K562 (cell line): Measurements from ENCODE around the gene IL12RB1. TPM values are rescaled to one million over a fixed set of nuclear protein-coding genes. Genes with fewer than 3 reads are reported as not detected.

ENCODE experiments used
- ATAC-seq: fragments of 200-7000 bp; cut with Tn5 transposase; 3 replicates; pipeline ENCODE4 v1.9.1; 2020; ENCODE audit warnings: moderate library complexity
- BruUV-seq: library from RNA; stranded (reverse); fragments of 400-500 nt; replicated peaks from 2 replicates; lab custom pipeline; 2021; lab: Mats Ljungman, UMichigan
- CTCF ChIA-PET: fragments of 300-600 bp; formaldehyde crosslinking; extraction: SDS; loops from one replicate; lab custom pipeline; 2021; ENCODE audit warnings: low intra/inter-chr PET ratio; lab: Yijun Ruan, JAX
- POLR2A ChIA-PET: fragments of 300-600, 350-650 bp; sonication (Branson Sonifier 250); formaldehyde crosslinking; extraction: SDS; loops from one replicate; lab custom pipeline; 2021; ENCODE audit warnings: antibody characterized with exemption, inconsistent platforms; lab: Yijun Ruan, JAX
- DNase-seq, 4 experiments: peaks; one replicate each; pipeline versions ENCODE4 v3.0.0 to v3.0.0-alpha.2; 2011 to 2018; ENCODE audit warnings: low spot score in 3 of 4, mixed read lengths in 3 of 4; ENCODE audit errors: extremely low read depth in 1 of 4
- FAIRE-seq: peaks from 2 replicates; lab custom pipeline; 2011; peaks lifted over from hg19 to GRCh38; lab: Jason Lieb, UNC
- H2AFZ ChIP-seq: 2 replicates; pipeline ENCODE4 v1.6.0; 2011; ENCODE audit warnings: low read depth, low read length, control low read depth, inconsistent platforms
- H3K27ac ChIP-seq: fragments of 200-600 bp; 3 replicates; pipeline ENCODE4 v1.8.0; 2011; ENCODE audit warnings: low read depth, mild to moderate bottlenecking, control low read depth, inconsistent platforms, low read length, moderate library complexity, mixed read lengths; ENCODE audit errors: extremely low read depth
- H3K27me3 ChIP-seq, 2 experiments: fragments of 300-600 bp in 1 of 2; 2 replicates in 1 of 2; 3 replicates in 1 of 2; pipeline versions ENCODE4 v1.6.0 to v1.8.0; 2011; ENCODE audit warnings: inconsistent platforms in 2 of 2, low read length in 2 of 2, mild to moderate bottlenecking in 1 of 2, mixed read lengths in 1 of 2, moderate library complexity in 1 of 2; ENCODE audit not compliant: control insufficient read depth in 2 of 2, insufficient read depth in 2 of 2
- H3K36me3 ChIP-seq: fragments of 300-600 bp; 3 replicates; pipeline ENCODE4 v1.8.0; 2011; ENCODE audit warnings: mild to moderate bottlenecking, low read length, inconsistent platforms; ENCODE audit not compliant: control insufficient read depth, insufficient read depth
- H3K4me1 ChIP-seq, 2 experiments: fragments of 200-600 bp in 1 of 2; replicated peaks in 1 of 2; 2 replicates in 1 of 2; 3 replicates in 1 of 2; pipeline versions ENCODE4 v1.5.1 to v1.8.0; 2011; ENCODE audit warnings: inconsistent platforms in 2 of 2, low read length in 2 of 2, mild to moderate bottlenecking in 1 of 2, mixed read lengths in 1 of 2, moderate library complexity in 1 of 2; ENCODE audit not compliant: control insufficient read depth in 2 of 2, insufficient read depth in 2 of 2
- H3K4me2 ChIP-seq: 2 replicates; pipeline ENCODE4 v1.6.1; 2011; ENCODE audit warnings: low read length, control low read depth, inconsistent platforms, mixed read lengths; ENCODE audit not compliant: insufficient read depth
- H3K4me3 ChIP-seq: fragments of 200-600 bp; sonication (generic), shearing (Covaris generic); 2 replicates; pipeline ENCODE4 v1.5.1; 2016; ENCODE audit warnings: control low read depth, inconsistent platforms
- H3K79me2 ChIP-seq: fragments of 200-600 bp; 3 replicates; pipeline ENCODE4 v1.8.0; 2011; ENCODE audit warnings: low read length, inconsistent platforms; ENCODE audit not compliant: control insufficient read depth, insufficient read depth
- H3K9ac ChIP-seq, 2 experiments: 2 replicates each; pipeline versions ENCODE4 v1.6.0 to v1.6.1; 2011; ENCODE audit warnings: low read depth in 2 of 2, low read length in 2 of 2, control low read depth in 1 of 2, inconsistent platforms in 1 of 2, mild to moderate bottlenecking in 1 of 2, mixed read lengths in 1 of 2; ENCODE audit not compliant: insufficient read depth in 1 of 2
- H3K9me1 ChIP-seq: one replicate; pipeline ENCODE4 v1.6.0; 2011; ENCODE audit warnings: inconsistent platforms, mild to moderate bottlenecking, low read length, moderate library complexity; ENCODE audit not compliant: control insufficient read depth, insufficient read depth
- H3K9me3 ChIP-seq: replicated peaks from 2 replicates; pipeline ENCODE4 v1.5.1; 2011; ENCODE audit warnings: low read depth, low read length, inconsistent platforms; ENCODE audit not compliant: control insufficient read depth, insufficient read depth
- H4K20me1 ChIP-seq: replicated peaks from 2 replicates; pipeline ENCODE4 v1.6.1; 2011; ENCODE audit warnings: low read length, inconsistent platforms, mixed read lengths; ENCODE audit not compliant: control insufficient read depth, insufficient read depth
- ATF7 ChIP-seq: fragments of 450-650 bp; IDR thresholded peaks from 2 replicates; pipeline ENCODE4 v1.7.1; 2014; ENCODE audit warnings: mild to moderate bottlenecking, moderate library complexity
- BRD4 ChIP-seq: fragments of 200-600 bp; sonication (generic); IDR thresholded peaks from 2 replicates; pipeline ENCODE4 v1.6.1; 2017; ENCODE audit warnings: inconsistent platforms
- CBFB ChIP-seq: sonication (generic); formaldehyde crosslinking; IDR thresholded peaks from 2 replicates; pipeline ENCODE4 v1.4.0; 2020; ENCODE audit warnings: mild to moderate bottlenecking, missing genetic modification reagents
- CBX8 ChIP-seq: fragments of 200-600 bp; sonication (generic); IDR thresholded peaks from 2 replicates; pipeline ENCODE4 v1.6.1; 2012; ENCODE audit warnings: borderline replicate concordance, mixed run types, low read depth, mild to moderate bottlenecking, moderate library complexity, mixed read lengths, low read length, control low read depth, inconsistent platforms; ENCODE audit not compliant: poor library complexity, severe bottlenecking; ENCODE audit errors: extremely low read depth
- CC2D1A ChIP-seq: fragments of 450-650 bp; IDR thresholded peaks from 2 replicates; pipeline ENCODE4 v1.6.1; 2017; ENCODE audit warnings: mild to moderate bottlenecking
- GABPA ChIP-seq: fragments of 200-800 bp; sonication (Bioruptor generic); conservative IDR thresholded peaks from 2 replicates; pipeline ENCODE4 v1.6.1; 2016; ENCODE audit warnings: low read depth, missing genetic modification characterization, missing compliant biosample characterization
- KLF1 ChIP-seq: fragments of 450-650 bp; IDR thresholded peaks from 2 replicates; pipeline ENCODE4 v1.6.1; 2016; ENCODE audit warnings: missing genetic modification characterization, missing compliant biosample characterization
- KLF6 ChIP-seq: fragments of 250-450 bp; sonication (Bioruptor Pico); IDR thresholded peaks from 2 replicates; pipeline ENCODE4 v1.4.0; 2020; ENCODE audit warnings: mild to moderate bottlenecking, moderate library complexity, borderline replicate concordance
- MIER1 ChIP-seq: fragments of 450-650 bp; IDR thresholded peaks from 2 replicates; pipeline ENCODE4 v1.6.1; 2016; ENCODE audit warnings: antibody characterized with exemption, mild to moderate bottlenecking, low read depth
- MTF1 ChIP-seq: fragments of 250-450 bp; sonication (Bioruptor Pico); IDR thresholded peaks from 2 replicates; pipeline ENCODE4 v1.9.0; 2021; ENCODE audit warnings: moderate library complexity, mild to moderate bottlenecking, inconsistent platforms, borderline replicate concordance
- NFATC3 ChIP-seq: fragments of 450-650 bp; IDR thresholded peaks from 2 replicates; pipeline ENCODE4 v1.6.1; 2017; ENCODE audit warnings: mild to moderate bottlenecking
- NFIC ChIP-seq: fragments of 450-650 bp; IDR thresholded peaks from 2 replicates; pipeline ENCODE4 v1.6.1; 2017; ENCODE audit warnings: mild to moderate bottlenecking, inconsistent platforms
- NFIX ChIP-seq: fragments of 250-450 bp; sonication (Bioruptor Pico); IDR thresholded peaks from 2 replicates; pipeline ENCODE4 v1.4.0; 2020; ENCODE audit warnings: low read depth, mild to moderate bottlenecking, moderate library complexity
- PHF20 ChIP-seq: fragments of 450-650 bp; IDR thresholded peaks from 2 replicates; pipeline ENCODE4 v1.6.1; 2018; ENCODE audit not compliant: partially characterized antibody
- POLR2G ChIP-seq: fragments of 200-400 bp; formaldehyde crosslinking; IDR thresholded peaks from 2 replicates; pipeline ENCODE4 v1.6.1; 2017; ENCODE audit warnings: low read depth, mild to moderate bottlenecking, antibody characterized with exemption, low read length, moderate library complexity
- SP1 ChIP-seq: sonication (generic); formaldehyde crosslinking; IDR thresholded peaks from 2 replicates; pipeline ENCODE4 v1.8.1; 2022; ENCODE audit warnings: mild to moderate bottlenecking, missing genetic modification reagents
- TAF7 ChIP-seq: fragments of 450-650 bp; IDR thresholded peaks from 2 replicates; pipeline ENCODE4 v1.6.1; 2016; ENCODE audit warnings: missing genetic modification characterization, missing compliant biosample characterization
- ZNF282 ChIP-seq: sonication (generic); formaldehyde crosslinking; IDR thresholded peaks from 2 replicates; pipeline ENCODE4 v1.8.1; 2023; ENCODE audit warnings: missing genetic modification reagents
- ZNF583 ChIP-seq: fragments of 250-450 bp; sonication (Bioruptor Pico); IDR thresholded peaks from 2 replicates; pipeline ENCODE4 v1.4.0; 2020
- ZNF707 ChIP-seq: fragments of 250-450 bp; sonication (Bioruptor Pico); conservative IDR thresholded peaks from 2 replicates; pipeline ENCODE4 v1.8.0; 2022; ENCODE audit warnings: inconsistent platforms, mild to moderate bottlenecking, moderate library complexity
- ZNF778 ChIP-seq: fragments of 450-650 bp; formaldehyde crosslinking; IDR thresholded peaks from 2 replicates; pipeline ENCODE4 v1.4.0; 2020; ENCODE audit warnings: mild to moderate bottlenecking, moderate library complexity
- WGBS: fragments of 100-300 bp; shearing (Covaris generic); methylation state at CpG from one replicate; pipeline ENCODE4 v1.1.6; 2016; ENCODE audit warnings: low coverage, mixed read lengths; ENCODE audit not compliant: insufficient coverage; ENCODE audit errors: missing lambda C conversion rate; 5-methylcytosine and 5-hydroxymethylcytosine counted together
- in situ Hi-C: fragments of 300-500 bp; cut with MboI; formaldehyde crosslinking; loops from 4 replicates; pipeline ENCODE4 v1.15.0; 2018; ENCODE audit warnings: inconsistent platforms, mixed read lengths
- intact Hi-C: fragments of 100-400 bp; cut with micrococcal nuclease; formaldehyde crosslinking; loops from 2 replicates; pipeline ENCODE4 v1.14.2; 2022
- polyA plus RNA-seq, 8 experiments: library from polyadenylated mRNA; depleted of rRNA in 4 of 8; stranded (reverse) in 5 of 8; unstranded in 3 of 8; fragments of >200 nt; fragmentation: Nextera tagmentation in 2 of 8; fragmentation: Illumina TruSeq in 1 of 8; extraction: Ambion mirVana in 2 of 8; extraction: Trizol in 1 of 8; gene quantifications; 2 replicates each; pipeline versions ENCODE4 v1.2.1 to v1.2.3, GENCODE V29; 2011 to 2014; ENCODE audit warnings: inconsistent platforms in 1 of 8, missing spikeins in 1 of 8
- total RNA-seq, 7 experiments: library from RNA; depleted of rRNA in 6 of 7; stranded (reverse); fragments of >200 nt in 6 of 7; fragmentation: Illumina TruSeq in 2 of 7; extraction: Trizol in 2 of 7; gene quantifications; 2 replicates each; pipeline versions ENCODE4 v1.2.1 to v1.2.3, GENCODE V29; 2011 to 2021; ENCODE audit warnings: low replicate concordance in 1 of 7
- TF ChIP-seq, protein P1 (sequence below): fragments of 450-650 bp; formaldehyde crosslinking; IDR thresholded peaks from 2 replicates; pipeline ENCODE4 v1.4.0; 2020; ENCODE audit warnings: mild to moderate bottlenecking, moderate library complexity

Gene IL12RB1
- total and polyA plus RNA-seq, 9 of the 15 experiments (the other 6 are each of a cell fraction or from before 2014, with no cell fraction given): 0.04 to 0.07 (median 0.06) TPM; not detected in 5

DNA sequence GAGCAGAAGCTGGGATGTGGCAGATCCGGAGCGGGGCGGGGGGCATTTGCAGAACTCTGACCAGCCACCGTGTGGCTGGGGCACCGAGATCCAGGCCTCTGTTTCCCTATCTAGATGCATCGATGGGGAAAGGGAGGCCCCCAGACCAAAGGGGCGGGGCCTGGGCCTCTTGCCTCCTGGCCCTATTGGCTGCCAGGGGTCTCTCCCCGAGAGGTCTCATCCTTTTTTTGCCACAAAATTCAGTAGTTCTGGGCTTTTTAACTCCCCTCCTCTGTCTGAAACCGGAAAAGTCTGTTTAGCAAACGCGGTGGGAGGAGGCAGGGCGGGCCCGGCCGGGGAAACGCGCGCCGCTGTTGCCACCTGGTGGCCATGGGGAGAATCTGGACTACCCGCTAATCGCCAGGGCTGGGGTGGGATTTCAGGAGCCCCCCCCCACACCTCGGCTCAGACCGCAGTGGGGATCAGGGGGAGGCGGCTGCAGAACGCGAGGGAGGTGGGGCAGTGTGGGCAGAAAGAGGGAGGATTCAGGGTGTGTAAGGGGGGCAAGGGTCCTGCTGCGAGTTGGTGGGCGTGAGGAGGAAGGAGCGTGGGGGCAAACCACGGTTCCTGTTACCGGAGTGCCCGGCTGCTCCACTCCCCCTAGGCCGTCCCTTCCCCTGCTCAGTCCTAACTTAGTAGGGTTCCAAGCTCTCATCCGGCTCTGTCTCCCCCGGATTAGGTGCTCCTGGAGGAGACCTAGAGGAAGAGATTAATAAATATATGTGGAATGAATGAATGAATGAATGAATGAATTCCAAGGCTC is 28.3 kb downstream of the IL12RB1 start:
- Histone ChIP-seq H3K9ac (peak overlapping the region; percentile 48 to 85; a peak in 3 of 4 replicates), H3K27ac (peak overlapping the region; percentile 67; the same call in 2 of the 3 replicates), H3K36me3 (no peaks in the 10 kb centered on the region), H3K27me3 (no peaks in the 10 kb centered on the region), H2AFZ (peak overlapping the region; percentile 92), H3K4me2 (peak overlapping the region; percentile 68), H4K20me1 (no peaks in the 10 kb centered on the region), H3K4me1 (peaks cover 3 to 13% of the 10 kb centered on the region in 2 experiments; a peak in 4 of 5 replicates), H3K9me3 (no peaks in the 10 kb centered on the region; the same call in 1 of the 2 replicates), H3K79me2 (no peaks in the 10 kb centered on the region), H3K9me1 (no peaks in the 10 kb centered on the region), H3K4me3 (peak overlapping the region; percentile 22)
- no TSS peak for BruUV-seq
- in situ Hi-C loops: loop anchor here (5.0 kb wide), 1 partner anchor 121 kb away; no protein-coding TSS in a partner anchor
- CTCF ChIA-PET: interaction anchor here (1.1 to 4.4 kb wide), 6 partner anchors 51 to 188 kb away, joined by 3 to 59 read pairs (median 6); partner anchors contain the start of gene ARRDC2
- POLR2A ChIA-PET: interaction anchor here (0.7 to 0.8 kb wide), 2 partner anchors 35 to 61 kb away, joined by 3 read pairs; no protein-coding TSS in a partner anchor
- ATAC-seq (peak; percentile 95), FAIRE-seq (peak; percentile 87), DNase-seq (peak; percentile 85 to 88 (median 86))
- 3% methylated on average over 27 of the region's 34 CpGs for WGBS
- intact Hi-C loops: loop anchor here (1.0 to 10.0 kb wide), 3 partner anchors 51 to 194 kb away; no protein-coding TSS in a partner anchor
- TF ChIP-seq NFIC: no peak
- peak; percentile 49; the same call in 1 of the 2 replicates for TF ChIP-seq GABPA (tag)
- TF ChIP-seq KLF1: no peak
- TF ChIP-seq ZNF707 (CRISPR knock-in tag): no peak
- TF ChIP-seq ZNF282 (CRISPR knock-in tag): no peak
- no peak for TF ChIP-seq MTF1 (CRISPR knock-in tag)
- no peak for TF ChIP-seq NFIX
- TF ChIP-seq BRD4: no peak
- TF ChIP-seq KLF6: peak; percentile 27; the same call in 1 of the 2 replicates
- TF ChIP-seq MIER1: no peak
- TF ChIP-seq POLR2G: peak; percentile 67
- TF ChIP-seq CBFB (CRISPR knock-in tag): no peak
- TF ChIP-seq, protein P1, sequence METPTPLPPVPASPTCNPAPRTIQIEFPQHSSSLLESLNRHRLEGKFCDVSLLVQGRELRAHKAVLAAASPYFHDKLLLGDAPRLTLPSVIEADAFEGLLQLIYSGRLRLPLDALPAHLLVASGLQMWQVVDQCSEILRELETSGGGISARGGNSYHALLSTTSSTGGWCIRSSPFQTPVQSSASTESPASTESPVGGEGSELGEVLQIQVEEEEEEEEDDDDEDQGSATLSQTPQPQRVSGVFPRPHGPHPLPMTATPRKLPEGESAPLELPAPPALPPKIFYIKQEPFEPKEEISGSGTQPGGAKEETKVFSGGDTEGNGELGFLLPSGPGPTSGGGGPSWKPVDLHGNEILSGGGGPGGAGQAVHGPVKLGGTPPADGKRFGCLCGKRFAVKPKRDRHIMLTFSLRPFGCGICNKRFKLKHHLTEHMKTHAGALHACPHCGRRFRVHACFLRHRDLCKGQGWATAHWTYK (CRISPR knock-in tag): 0 out of 2 replicates have a peak, but pooled peaks have one; percentile 9
- no peak for TF ChIP-seq ZNF583
- TF ChIP-seq PHF20: peak; percentile 61
- TF ChIP-seq SP1: peak; percentile 76
- no peak for TF ChIP-seq CBX8
- TF ChIP-seq ZNF778: no peak
- peak; percentile 39; the same call in 1 of the 2 replicates for TF ChIP-seq ATF7
- peak; percentile 26; the same call in 1 of the 2 replicates for TF ChIP-seq TAF7 (tag)
- TF ChIP-seq CC2D1A: peak; percentile 83
- TF ChIP-seq NFATC3: no peak
